ENCODE data around the gene PCED1A.
"Not testable (repeated sequence)": the region's sequence is repeated elsewhere in the genome, so short reads cannot be mapped to it uniquely, and the experiment has no call there.

PCED1A gene

DNA sequence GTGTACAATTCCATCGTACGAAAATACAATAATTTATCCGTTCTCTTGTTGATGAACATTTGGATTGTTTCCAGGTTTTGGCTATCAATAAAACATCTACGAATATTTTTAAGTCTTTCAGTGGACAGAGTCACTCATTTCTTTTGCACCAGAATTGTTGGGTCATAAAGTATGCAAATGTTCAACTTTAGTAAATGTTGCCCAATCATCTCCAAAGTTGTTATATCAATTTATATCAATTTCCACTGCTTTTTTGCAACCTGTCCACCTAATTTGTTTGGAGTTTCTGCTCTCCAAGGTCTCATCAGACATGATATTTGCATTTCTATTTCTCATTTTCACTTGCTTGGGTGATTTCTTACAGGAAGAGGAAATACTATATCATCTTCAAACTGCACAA, 13.8 kb downstream of the PCED1A start:
- DNase-seq (ENCODE audit: low spot score): no peak

- DNase-seq (ENCODE audit: low spot score): no peak
These were observed 14.7 kb downstream of the PCED1A start for GRCh38 chr20:2825761-2826160.

DNA sequence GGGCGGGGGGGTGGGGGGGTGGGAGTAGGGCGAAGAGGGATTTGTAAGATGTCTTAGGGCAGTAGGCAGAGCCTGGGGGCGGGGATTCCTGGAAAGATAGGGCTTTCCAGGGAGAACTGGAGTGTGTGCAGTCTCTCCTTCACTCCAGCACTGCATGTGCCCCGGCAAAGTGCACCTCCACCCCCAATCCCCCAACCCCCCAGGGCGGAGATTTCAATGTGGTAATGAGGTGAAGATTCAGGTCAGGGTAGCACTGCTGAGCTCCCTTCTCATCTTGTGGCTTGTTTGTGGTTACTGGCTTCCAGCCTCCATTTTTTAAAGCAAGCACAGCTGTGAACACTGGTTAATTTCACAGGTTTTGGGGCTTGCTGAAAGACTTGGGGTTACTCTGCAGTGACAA, 18.4 kb downstream of the PCED1A start:
- no peak for DNase-seq (ENCODE audit: low spot score)

GRCh38 chr20:2820896-2821869, 19.3 kb downstream of the PCED1A start:
- no peak for DNase-seq (ENCODE audit: low spot score)

GRCh38 chr20:2820084-2820895, 20.2 kb downstream of the PCED1A start:
- no peak for DNase-seq (ENCODE audit: low spot score)

GRCh38 chr20:2817891-2818595, 22.4 kb downstream of the PCED1A start:
- DNase-seq (ENCODE audit: low spot score): no peak

GRCh38 chr20:2817341-2817726, 23.1 kb downstream of the PCED1A start:
- DNase-seq (ENCODE audit: low spot score): no peak

GRCh38 chr20:2816583-2817340, 23.7 kb downstream of the PCED1A start:
- DNase-seq (ENCODE audit: low spot score): no peak

DNA sequence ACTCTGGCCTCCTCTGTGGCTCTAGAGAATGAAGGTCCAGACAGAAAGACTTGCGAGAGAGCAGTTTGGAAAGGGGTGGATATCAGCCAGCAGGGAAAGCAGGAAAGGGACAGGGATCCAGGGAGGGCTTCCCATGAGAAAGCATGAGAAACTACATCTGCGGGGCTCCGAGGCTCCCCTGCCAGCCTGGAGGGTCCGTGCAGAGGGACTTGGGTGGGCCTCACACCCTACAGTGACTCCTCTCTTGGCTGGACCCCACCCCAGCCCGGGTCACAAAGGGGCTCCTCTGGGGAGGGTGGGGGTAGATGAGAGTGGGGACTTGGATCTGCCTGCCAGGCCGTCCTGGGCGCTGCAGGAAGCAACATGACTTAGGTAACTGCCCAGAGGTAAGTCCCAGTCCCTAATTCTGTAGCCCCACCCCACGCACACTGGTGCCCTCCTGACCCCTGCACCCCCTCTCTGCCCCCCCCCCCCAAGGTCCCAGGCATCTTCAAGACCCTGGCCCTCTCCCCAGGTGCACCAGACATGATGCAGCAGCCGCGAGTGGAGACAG, 24.3 kb downstream of the PCED1A start, which contains the start of gene TMEM239:
Gene TMEM239 (plus strand): TSS at position 335 of the 553 bp plus-strand sequence. CDS start 191 bp downstream, at position 526.
- DNase-seq (ENCODE audit: low spot score): no peak

GRCh38 chr20:2815242-2815900, 25.1 kb downstream of the PCED1A start:
- DNase-seq (ENCODE audit: low spot score): no peak

DNA sequence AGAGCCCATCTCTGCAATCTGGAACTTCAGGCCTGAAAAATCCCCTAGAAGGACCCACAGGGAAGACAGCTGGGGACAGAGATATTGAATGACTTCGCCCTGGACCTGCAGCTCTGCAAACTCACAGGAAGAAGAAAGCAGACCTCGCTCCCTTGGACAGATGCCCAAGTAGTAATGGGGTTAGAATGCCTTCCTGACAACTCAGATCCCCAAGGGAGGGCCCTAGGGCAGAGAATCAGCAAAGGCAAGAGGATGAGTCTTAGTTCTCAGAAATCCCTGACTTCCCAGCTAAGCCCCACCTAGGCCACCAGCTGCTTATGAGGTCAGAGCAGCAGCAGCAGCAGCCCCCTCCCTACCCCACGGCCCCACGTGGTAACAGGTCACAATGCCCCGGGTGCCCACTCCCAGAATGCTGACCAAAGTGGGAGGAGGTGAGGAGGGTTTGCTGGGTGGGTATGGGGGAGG, 25.8 kb downstream of the PCED1A start, which contains the start of gene C20orf141:
Gene C20orf141 (plus strand): TSS at position 401 of the 465 bp plus-strand sequence. CDS start 198 bp downstream, outside the sequence.
- DNase-seq (ENCODE audit: low spot score): no peak

DNA sequence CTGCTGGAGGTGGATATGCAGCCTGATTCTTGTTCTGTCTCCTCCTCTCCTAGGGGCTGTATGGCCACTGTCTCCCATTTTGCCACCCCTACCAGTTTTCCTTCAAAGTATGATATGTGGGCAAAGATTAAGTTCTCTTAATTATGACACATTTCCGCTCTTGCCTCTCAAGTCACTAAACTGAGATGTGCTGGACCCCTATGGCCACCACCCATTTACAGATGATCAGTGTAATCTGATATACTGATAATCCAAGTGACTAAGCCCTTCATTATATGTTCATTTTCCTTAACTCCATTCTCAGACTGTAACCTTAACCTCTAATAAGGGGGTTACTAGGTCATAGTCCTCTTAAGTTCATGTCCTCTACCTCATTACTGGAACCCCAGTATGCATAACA, 26.4 kb downstream of the PCED1A start:
- no peak for DNase-seq (ENCODE audit: low spot score)

GRCh38 chr20:2812189-2812588, 28.3 kb downstream of the PCED1A start:
- no peak for DNase-seq (ENCODE audit: low spot score)

DNA sequence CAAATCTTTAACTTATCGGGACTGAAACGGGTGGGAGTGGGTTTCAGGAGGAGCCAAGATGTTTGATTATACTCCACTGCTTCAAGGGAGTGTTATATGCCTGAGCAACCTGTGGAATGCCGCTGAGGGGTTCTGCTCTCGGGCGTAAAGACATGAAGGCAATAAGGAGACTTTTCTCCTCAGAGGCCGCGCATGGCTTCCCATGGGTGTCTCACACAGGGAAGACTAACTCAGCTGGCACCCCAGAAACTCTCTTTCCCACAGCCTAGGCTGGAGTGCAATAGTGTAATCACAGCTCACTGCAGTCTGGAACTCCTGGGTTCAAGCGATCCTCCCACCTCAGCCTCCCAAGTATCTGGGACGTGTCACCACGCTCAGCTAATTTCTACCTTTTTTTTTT, 30.8 kb downstream of the PCED1A start:
- no peak for DNase-seq (ENCODE audit: low spot score)

DNA sequence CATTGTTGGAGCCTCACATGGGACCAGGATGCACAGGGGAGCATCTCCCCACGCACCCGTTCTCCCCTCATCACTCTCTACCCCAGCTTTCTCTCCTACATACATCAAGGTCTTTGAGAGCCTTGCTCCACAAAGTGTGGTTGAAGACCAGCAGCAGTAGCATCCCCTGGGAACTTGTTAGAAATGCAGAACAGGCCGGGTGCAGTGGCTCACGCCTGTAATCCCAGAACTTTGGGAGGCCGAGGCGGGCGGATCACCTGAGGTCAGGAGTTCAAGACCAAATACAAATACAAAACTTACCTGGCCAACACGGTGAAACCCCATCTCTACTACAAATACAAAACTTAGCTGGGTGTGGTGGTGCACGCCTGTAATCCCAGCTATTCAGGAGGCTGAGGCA, 32.5 kb downstream of the PCED1A start:
- DNase-seq (ENCODE audit: low spot score): not testable (repeated sequence)

GRCh38 chr20:2807019-2807418, 33.4 kb downstream of the PCED1A start:
- no peak for DNase-seq (ENCODE audit: low spot score)

- no peak for DNase-seq (ENCODE audit: low spot score)
These were observed 34.1 kb downstream of the PCED1A start for GRCh38 chr20:2806351-2806701.

GRCh38 chr20:2805689-2806350, 34.6 kb downstream of the PCED1A start:
- DNase-seq (ENCODE audit: low spot score): no peak

GRCh38 chr20:2804852-2805688, 35.4 kb downstream of the PCED1A start:
- peak; percentile 66 for DNase-seq (ENCODE audit: low spot score)

Measured in ecto neural progenitor cell (in vitro differentiated cells).